ENCODE measurements around the gene ETV4. TPM values are rescaled to one million over a fixed set of nuclear protein-coding genes. Genes with fewer than 3 reads are reported as not detected.

Gene ETV4
- total and polyA plus RNA-seq, 2 of the 13 experiments (the other 11 are each of a cell fraction or from before 2014, with no cell fraction given), result 128 to 330 TPM

DNA sequence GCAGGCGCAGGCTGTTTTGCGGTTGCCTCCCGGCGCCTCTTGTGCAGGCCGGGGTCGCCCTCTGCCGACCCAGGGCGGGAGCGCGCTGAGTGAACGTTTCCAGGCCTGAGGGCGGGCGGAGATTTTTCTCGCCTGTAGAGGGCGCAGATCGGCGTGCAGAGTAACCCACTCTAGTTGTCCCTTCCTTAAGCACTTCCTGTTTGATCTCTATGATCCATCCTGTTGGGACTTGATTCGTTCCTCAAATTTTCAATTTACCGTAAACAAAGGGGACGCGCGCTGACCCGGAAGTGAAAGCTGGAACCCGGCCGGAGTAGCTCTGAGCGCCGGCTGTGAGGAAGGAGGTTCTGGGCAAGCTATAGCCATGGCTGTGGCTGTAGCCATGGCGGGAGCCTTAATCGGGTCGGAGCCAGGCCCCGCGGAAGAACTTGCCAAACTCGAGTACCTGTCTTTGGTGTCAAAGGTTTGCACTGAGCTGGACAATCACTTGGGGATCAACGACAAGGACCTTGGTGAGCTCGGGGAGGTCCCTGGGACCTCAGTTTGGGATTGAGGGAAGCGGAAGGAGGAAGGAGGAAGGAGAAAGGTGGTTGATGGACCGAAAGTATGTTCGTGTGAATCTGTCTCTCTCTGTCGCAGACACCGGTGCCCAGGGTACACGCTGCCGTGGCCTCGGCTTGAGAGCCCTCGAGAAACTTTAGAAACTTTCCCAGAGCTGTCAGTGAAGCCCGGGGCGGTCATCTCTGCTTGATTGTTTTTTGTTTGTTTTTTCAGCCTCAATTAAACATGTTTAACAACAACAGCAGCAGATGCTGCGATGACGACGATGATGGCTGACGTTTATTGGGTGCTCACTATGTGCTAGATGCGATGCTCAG lies 62.2 kb downstream of the ETV4 start, which contains the start of gene DHX8 (continued):
- TF ChIP-seq REPIN1 (CRISPR knock-in tag; IDR thresholded peaks at IDR 0.05; ENCODE audit: borderline replicate concordance, low read depth) (peak; percentile 96), POLR2A (IDR thresholded peaks at IDR 0.05; ENCODE audit: insufficient read depth in 1 of 2, low read depth in 2 of 2, low read length in 2 of 2) (peak; percentile 83 to 92), CHD4 (IDR thresholded peaks at IDR 0.05; ENCODE audit: borderline replicate concordance, low read length) (no peak), ARNTL (CRISPR knock-in tag; IDR thresholded peaks at IDR 0.05) (peak; percentile 83), ZNF335 (CRISPR knock-in tag; IDR thresholded peaks at IDR 0.05) (peak; percentile 91), HNRNPK (IDR thresholded peaks at IDR 0.05; ENCODE audit: low read depth, low read length, poor library complexity, severe bottlenecking) (no peak), HOXA3 (CRISPR knock-in tag; IDR thresholded peaks at IDR 0.05) (peak; percentile 96), ZNF510 (CRISPR knock-in tag; IDR thresholded peaks at IDR 0.05; ENCODE audit: low read depth) (peak; percentile 89; the same call in 1 of the 2 replicates), ZNF34 (CRISPR knock-in tag; IDR thresholded peaks at IDR 0.05; ENCODE audit: borderline replicate concordance) (peak; percentile 68; the same call in 1 of the 2 replicates), PITX1 (CRISPR knock-in tag; IDR thresholded peaks at IDR 0.05) (peak; percentile 89), EP300 (IDR thresholded peaks at IDR 0.05; ENCODE audit: low read depth in 2 of 2, low read length in 2 of 2) (peak; percentile 51 to 66), EP300 (CRISPR knock-in tag; IDR thresholded peaks at IDR 0.05; ENCODE audit: borderline replicate concordance) (peak; percentile 69), ETV5 (CRISPR knock-in tag; IDR thresholded peaks at IDR 0.05; ENCODE audit: borderline replicate concordance) (peak; percentile 88; the same call in 1 of the 2 replicates), NRL (CRISPR knock-in tag; IDR thresholded peaks at IDR 0.05; ENCODE audit: borderline replicate concordance) (peak; percentile 75), PPARG (CRISPR knock-in tag; conservative IDR thresholded peaks at IDR 0.05) (peak; percentile 87), U2AF1 (optimal IDR thresholded peaks at IDR 0.05; ENCODE audit: low read depth, low read length) (peak; percentile 46)
- TF ChIP-seq, protein P1, sequence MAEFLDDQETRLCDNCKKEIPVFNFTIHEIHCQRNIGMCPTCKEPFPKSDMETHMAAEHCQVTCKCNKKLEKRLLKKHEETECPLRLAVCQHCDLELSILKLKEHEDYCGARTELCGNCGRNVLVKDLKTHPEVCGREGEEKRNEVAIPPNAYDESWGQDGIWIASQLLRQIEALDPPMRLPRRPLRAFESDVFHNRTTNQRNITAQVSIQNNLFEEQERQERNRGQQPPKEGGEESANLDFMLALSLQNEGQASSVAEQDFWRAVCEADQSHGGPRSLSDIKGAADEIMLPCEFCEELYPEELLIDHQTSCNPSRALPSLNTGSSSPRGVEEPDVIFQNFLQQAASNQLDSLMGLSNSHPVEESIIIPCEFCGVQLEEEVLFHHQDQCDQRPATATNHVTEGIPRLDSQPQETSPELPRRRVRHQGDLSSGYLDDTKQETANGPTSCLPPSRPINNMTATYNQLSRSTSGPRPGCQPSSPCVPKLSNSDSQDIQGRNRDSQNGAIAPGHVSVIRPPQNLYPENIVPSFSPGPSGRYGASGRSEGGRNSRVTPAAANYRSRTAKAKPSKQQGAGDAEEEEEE (CRISPR knock-in tag; IDR thresholded peaks at IDR 0.05; ENCODE audit: borderline replicate concordance), result no peak
- TF ChIP-seq, protein P2, sequence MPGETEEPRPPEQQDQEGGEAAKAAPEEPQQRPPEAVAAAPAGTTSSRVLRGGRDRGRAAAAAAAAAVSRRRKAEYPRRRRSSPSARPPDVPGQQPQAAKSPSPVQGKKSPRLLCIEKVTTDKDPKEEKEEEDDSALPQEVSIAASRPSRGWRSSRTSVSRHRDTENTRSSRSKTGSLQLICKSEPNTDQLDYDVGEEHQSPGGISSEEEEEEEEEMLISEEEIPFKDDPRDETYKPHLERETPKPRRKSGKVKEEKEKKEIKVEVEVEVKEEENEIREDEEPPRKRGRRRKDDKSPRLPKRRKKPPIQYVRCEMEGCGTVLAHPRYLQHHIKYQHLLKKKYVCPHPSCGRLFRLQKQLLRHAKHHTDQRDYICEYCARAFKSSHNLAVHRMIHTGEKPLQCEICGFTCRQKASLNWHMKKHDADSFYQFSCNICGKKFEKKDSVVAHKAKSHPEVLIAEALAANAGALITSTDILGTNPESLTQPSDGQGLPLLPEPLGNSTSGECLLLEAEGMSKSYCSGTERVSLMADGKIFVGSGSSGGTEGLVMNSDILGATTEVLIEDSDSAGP (CRISPR knock-in tag; IDR thresholded peaks at IDR 0.05; ENCODE audit: borderline replicate concordance), result peak; percentile 97
- TF ChIP-seq, protein P3, sequence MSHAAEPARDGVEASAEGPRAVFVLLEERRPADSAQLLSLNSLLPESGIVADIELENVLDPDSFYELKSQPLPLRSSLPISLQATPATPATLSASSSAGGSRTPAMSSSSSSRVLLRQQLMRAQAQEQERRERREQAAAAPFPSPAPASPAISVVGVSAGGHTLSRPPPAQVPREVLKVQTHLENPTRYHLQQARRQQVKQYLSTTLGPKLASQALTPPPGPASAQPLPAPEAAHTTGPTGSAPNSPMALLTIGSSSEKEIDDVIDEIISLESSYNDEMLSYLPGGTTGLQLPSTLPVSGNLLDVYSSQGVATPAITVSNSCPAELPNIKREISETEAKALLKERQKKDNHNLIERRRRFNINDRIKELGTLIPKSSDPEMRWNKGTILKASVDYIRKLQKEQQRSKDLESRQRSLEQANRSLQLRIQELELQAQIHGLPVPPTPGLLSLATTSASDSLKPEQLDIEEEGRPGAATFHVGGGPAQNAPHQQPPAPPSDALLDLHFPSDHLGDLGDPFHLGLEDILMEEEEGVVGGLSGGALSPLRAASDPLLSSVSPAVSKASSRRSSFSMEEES (CRISPR knock-in tag; IDR thresholded peaks at IDR 0.05), result peak; percentile 54
